ENCODE results near the gene EIF2S3. TPM values are rescaled to one million over a fixed set of nuclear protein-coding genes. Genes with fewer than 3 reads are reported as not detected.

The EIF2S3 gene
- total and polyA plus RNA-seq, 2 of the 8 experiments (the other 6 are each of a cell fraction or from before 2014, with no cell fraction given) = 65.5 to 259 TPM

- 71% methylated on average over 2 of the region's 9 CpGs; no CpG with 5 or more reads in 1 of the 2 experiments for WGBS, 2 experiments (ENCODE audit: extremely low coverage in 1 of 2, insufficient coverage in 1 of 2, insufficient read length in 1 of 2, insufficient replicate concordance in 2 of 2, low coverage in 1 of 2, low lambda C conversion rate in 2 of 2, missing lambda C conversion rate in 1 of 2)
- TF ChIP-seq SIX5 (IDR thresholded peaks at IDR 0.05; ENCODE audit: low read depth, low read length) (no peak), HDAC2 (IDR thresholded peaks at IDR 0.05; ENCODE audit: borderline replicate concordance in 1 of 2, low read depth in 2 of 2, low read length in 2 of 2) (no peak), YY1 (IDR thresholded peaks at IDR 0.05; ENCODE audit: low read depth, low read length) (no peak), ASH2L (IDR thresholded peaks at IDR 0.05; ENCODE audit: low read length) (no peak), USF2 (IDR thresholded peaks at IDR 0.05; ENCODE audit: low read length) (no peak), GABPA (IDR thresholded peaks at IDR 0.05; ENCODE audit: borderline replicate concordance, insufficient read depth, low read length) (no peak), TBP (IDR thresholded peaks at IDR 0.05; ENCODE audit: low read depth, low read length) (no peak), RXRA (IDR thresholded peaks at IDR 0.05; ENCODE audit: insufficient read depth, low read depth, low read length) (no peak), SP4 (IDR thresholded peaks at IDR 0.05; ENCODE audit: low read length) (no peak), TEAD4 (IDR thresholded peaks at IDR 0.05; ENCODE audit: low read depth, low read length) (no peak), JUND (IDR thresholded peaks at IDR 0.05; ENCODE audit: low read length) (no peak), HDAC6 (IDR thresholded peaks at IDR 0.05; ENCODE audit: low read depth, low read length) (no peak), RFX5 (IDR thresholded peaks at IDR 0.05; ENCODE audit: borderline replicate concordance, low read depth, low read length) (no peak)
Observed at GRCh38 chrX:24069877-24070276, 15.1 kb downstream of the EIF2S3 start.

More at GRCh38 chrX:24069877-24070276, 15.1 kb downstream of the EIF2S3 start:
- H3K4me2 ChIP-seq (ENCODE audit: insufficient read depth in 1 of 2, low read depth in 2 of 2, low read length in 2 of 2) = no peak overlapping the region
- H3K23me2 ChIP-seq (ENCODE audit: low read depth, low read length) = no peaks in the 10 kb centered on the region
- no peak overlapping the region for H4K5ac ChIP-seq (ENCODE audit: insufficient read length, low read depth, low read length)
- no peaks in the 10 kb centered on the region for H3K4me1 ChIP-seq (replicated peaks in 1 of 4; ENCODE audit: control insufficient read depth in 3 of 4, insufficient read depth in 4 of 4, low read length in 3 of 4)
- no peak overlapping the region for H3K9ac ChIP-seq (replicated peaks in 1 of 4; ENCODE audit: extremely low read depth in 1 of 4, low read depth in 3 of 4, low read length in 3 of 4)
- ChIA-PET POLR2A (ENCODE audit: partially characterized antibody) (interaction anchor here (0.6 to 14.3 kb wide), 2 partner anchors 12 to 342 kb away, joined by 5 to 160 read pairs; partner anchors contain the start of gene EIF2S3), CTCF (ENCODE audit: partially characterized antibody) (interaction anchor here (1.3 to 2.0 kb wide), 3 partner anchors 10 to 15 kb away, joined by 3 to 7 read pairs (median 3); partner anchors contain the start of gene EIF2S3)
- no peak overlapping the region for H2BK120ac ChIP-seq (replicated peaks; ENCODE audit: low read depth, low read length)
- DNase-seq (ENCODE audit: low read depth in 1 of 2, low spot score in 2 of 2) = no peak
- H3K56ac ChIP-seq (replicated peaks; ENCODE audit: insufficient read length, low read depth, low read length) = no peak overlapping the region
- peaks cover 3 to 80% (median 36%) of the 10 kb centered on the region in 4 experiments; a peak in 6 of 8 replicates for H3K36me3 ChIP-seq (ENCODE audit: control insufficient read depth in 2 of 4, insufficient read depth in 4 of 4, low read length in 3 of 4)
- FAIRE-seq = no peak
- no peak overlapping the region for H2AK5ac ChIP-seq (ENCODE audit: low read depth, low read length)
- no peaks in the 10 kb centered on the region for H3K79me1 ChIP-seq (ENCODE audit: low read depth, low read length)
- H2BK5ac ChIP-seq (ENCODE audit: low read depth, low read length) = no peak overlapping the region
- no peak overlapping the region for H3K18ac ChIP-seq (ENCODE audit: extremely low read depth, low read length)
- H3K9me3 ChIP-seq (ENCODE audit: insufficient read depth in 2 of 2, low read depth in 1 of 2, low read length in 1 of 2) = no peaks in the 10 kb centered on the region
- H2BK20ac ChIP-seq (ENCODE audit: low read length) = no peak overlapping the region
- H4K8ac ChIP-seq (ENCODE audit: extremely low read depth, insufficient read depth, low read length) = no peak overlapping the region
- H4K20me1 ChIP-seq (replicated peaks in 1 of 2; ENCODE audit: control insufficient read depth in 1 of 2, insufficient read depth in 2 of 2, low read length in 2 of 2) = no peaks in the 10 kb centered on the region
- no peak overlapping the region for H3K27ac ChIP-seq (ENCODE audit: low read depth, low read length)
- H3K27me3 ChIP-seq (replicated peaks in 1 of 4; ENCODE audit: control insufficient read depth in 3 of 4, extremely low read depth in 1 of 4, insufficient read depth in 3 of 4, low read length in 3 of 4) = no peaks in the 10 kb centered on the region
- no peak overlapping the region for H4K91ac ChIP-seq (replicated peaks; ENCODE audit: insufficient read length, low read length)
- H3K23ac ChIP-seq (ENCODE audit: insufficient read length) = no peak overlapping the region
- H3K4ac ChIP-seq (replicated peaks; ENCODE audit: insufficient read length, low read depth, low read length) = no peak overlapping the region
- no peak overlapping the region for H2BK12ac ChIP-seq (ENCODE audit: low read depth, low read length)
- no peak overlapping the region for H3K14ac ChIP-seq (ENCODE audit: insufficient read length)
- H3K4me3 ChIP-seq (ENCODE audit: extremely low read depth in 1 of 4, insufficient read depth in 2 of 4, low read depth in 3 of 4, low read length in 4 of 4) = no peak overlapping the region
- no peaks in the 10 kb centered on the region for H3K79me2 ChIP-seq (ENCODE audit: control insufficient read depth in 1 of 2, insufficient read depth in 2 of 2, low read length in 2 of 2)
- no peak overlapping the region for H2AFZ ChIP-seq (ENCODE audit: low read length)
- no peak overlapping the region for H2BK15ac ChIP-seq (ENCODE audit: low read length)

All from H1 (cell line).